ENCODE results near the gene PACS1.

PACS1 gene

DNA sequence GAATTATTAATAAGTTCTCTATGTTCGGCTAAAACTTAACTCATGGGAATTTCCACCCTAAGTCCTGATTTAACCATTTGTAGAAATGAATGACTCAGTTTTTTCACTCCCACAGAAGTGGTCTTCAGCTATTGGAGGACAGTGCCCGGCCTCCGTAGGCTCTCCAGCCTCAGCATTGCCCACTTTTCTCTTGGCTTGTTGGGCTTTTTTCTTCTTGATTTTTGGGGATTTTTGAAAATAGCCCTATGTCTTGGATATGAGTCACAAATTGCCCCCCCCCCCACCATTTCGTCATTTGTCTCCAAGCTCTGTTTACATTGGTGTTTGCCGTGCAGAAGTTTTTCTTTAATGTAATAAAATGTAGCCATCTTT is 66.7 kb downstream of the PACS1 start:
- TF ChIP-seq TAF1 (IDR thresholded peaks at IDR 0.05; ENCODE audit: borderline replicate concordance, insufficient read depth, low read length): no peak
- no peak for TF ChIP-seq POLR2AphosphoS5 (IDR thresholded peaks at IDR 0.05; ENCODE audit: low read depth, low read length)
- TF ChIP-seq SIN3A (IDR thresholded peaks at IDR 0.05; ENCODE audit: borderline replicate concordance, insufficient read depth, low read length): no peak
- TF ChIP-seq, protein P1, sequence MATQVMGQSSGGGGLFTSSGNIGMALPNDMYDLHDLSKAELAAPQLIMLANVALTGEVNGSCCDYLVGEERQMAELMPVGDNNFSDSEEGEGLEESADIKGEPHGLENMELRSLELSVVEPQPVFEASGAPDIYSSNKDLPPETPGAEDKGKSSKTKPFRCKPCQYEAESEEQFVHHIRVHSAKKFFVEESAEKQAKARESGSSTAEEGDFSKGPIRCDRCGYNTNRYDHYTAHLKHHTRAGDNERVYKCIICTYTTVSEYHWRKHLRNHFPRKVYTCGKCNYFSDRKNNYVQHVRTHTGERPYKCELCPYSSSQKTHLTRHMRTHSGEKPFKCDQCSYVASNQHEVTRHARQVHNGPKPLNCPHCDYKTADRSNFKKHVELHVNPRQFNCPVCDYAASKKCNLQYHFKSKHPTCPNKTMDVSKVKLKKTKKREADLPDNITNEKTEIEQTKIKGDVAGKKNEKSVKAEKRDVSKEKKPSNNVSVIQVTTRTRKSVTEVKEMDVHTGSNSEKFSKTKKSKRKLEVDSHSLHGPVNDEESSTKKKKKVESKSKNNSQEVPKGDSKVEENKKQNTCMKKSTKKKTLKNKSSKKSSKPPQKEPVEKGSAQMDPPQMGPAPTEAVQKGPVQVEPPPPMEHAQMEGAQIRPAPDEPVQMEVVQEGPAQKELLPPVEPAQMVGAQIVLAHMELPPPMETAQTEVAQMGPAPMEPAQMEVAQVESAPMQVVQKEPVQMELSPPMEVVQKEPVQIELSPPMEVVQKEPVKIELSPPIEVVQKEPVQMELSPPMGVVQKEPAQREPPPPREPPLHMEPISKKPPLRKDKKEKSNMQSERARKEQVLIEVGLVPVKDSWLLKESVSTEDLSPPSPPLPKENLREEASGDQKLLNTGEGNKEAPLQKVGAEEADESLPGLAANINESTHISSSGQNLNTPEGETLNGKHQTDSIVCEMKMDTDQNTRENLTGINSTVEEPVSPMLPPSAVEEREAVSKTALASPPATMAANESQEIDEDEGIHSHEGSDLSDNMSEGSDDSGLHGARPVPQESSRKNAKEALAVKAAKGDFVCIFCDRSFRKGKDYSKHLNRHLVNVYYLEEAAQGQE (IDR thresholded peaks at IDR 0.05; ENCODE audit: insufficient read depth in 1 of 2, low read depth in 2 of 2, low read length in 2 of 2): no peak
- no peak for TF ChIP-seq FOXP2 (optimal IDR thresholded peaks at IDR 0.05; ENCODE audit: borderline replicate concordance, extremely low read depth, extremely low read length, insufficient read depth)

DNA sequence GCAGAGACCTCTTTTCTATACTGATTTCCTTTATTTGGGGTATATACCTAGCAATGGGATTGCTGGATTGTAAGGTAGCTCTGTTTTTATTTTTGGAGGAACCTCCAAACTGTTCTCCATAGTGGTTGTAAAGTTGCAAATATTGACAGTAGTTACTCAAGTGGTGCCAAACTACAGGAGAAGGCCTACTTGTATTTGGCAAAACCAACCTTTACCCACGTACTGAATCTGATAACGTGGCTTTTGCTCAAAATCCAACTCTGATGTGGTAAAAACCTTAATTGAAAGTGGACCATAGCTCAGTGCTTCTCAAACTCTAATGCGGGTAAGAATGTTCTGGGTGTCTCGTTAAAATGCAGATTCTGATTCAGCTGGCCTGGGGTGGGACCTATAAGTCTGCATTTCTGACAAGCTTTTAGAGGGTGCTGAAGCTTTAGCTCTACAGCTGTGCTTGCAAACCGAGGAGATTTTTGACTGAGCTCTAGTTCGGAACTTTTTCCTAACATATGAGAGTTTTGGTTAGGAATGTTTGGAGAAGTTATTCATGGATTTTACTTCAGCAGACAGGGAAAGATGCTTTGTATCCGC is 69.8 kb downstream of the PACS1 start:
- no peak for TF ChIP-seq FOXP2 (optimal IDR thresholded peaks at IDR 0.05; ENCODE audit: borderline replicate concordance, extremely low read depth, extremely low read length, insufficient read depth)
- TF ChIP-seq, protein P1 (IDR thresholded peaks at IDR 0.05; ENCODE audit: insufficient read depth in 1 of 2, low read depth in 2 of 2, low read length in 2 of 2): no peak
- no peak for TF ChIP-seq TAF1 (IDR thresholded peaks at IDR 0.05; ENCODE audit: borderline replicate concordance, insufficient read depth, low read length)

DNA sequence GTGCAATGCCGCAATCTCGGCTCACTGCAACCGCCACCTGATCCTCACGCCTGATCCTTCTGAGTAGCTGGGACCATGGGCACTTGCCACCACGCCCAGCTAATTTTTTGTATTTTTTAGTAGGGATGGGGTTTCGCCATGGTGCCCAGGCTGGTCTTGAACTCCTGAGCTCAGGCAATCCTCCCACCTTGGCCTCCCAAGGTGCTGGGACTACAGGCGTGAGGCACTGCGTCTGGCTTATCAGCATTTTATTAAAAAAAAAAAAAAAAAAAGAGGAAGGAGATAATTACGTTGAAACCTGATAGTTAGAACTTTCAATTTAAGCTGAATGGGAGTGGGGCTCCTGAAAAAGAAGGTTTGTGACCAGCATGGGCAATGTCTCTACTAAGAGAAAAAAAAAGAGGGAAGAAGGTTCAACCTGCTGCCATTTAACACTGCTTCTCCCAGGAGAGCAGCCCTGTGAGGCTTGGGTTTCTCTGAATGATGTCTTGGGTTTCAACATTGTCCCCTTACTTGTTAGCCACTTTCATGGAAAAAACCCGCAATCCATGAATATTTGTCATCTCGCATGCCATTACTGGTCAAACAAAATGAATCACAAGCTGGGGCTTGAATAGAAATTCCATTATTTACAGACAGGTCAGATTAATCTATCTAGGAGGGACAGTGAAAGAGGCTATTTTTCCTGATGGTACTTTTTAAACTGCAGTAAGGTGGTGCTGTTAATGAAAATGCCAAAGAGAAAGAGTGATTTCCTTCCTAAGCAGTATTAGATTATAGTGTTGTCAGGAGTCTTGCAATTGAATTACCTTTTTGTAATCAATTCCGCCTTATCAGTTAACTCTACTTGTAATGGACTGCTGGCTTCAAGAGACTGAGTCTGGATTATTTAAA is 72.5 kb downstream of the PACS1 start:
- TF ChIP-seq POLR2AphosphoS5 (IDR thresholded peaks at IDR 0.05; ENCODE audit: low read depth, low read length) (no peak), SIN3A (IDR thresholded peaks at IDR 0.05; ENCODE audit: borderline replicate concordance, insufficient read depth, low read length) (no peak), TAF1 (IDR thresholded peaks at IDR 0.05; ENCODE audit: borderline replicate concordance, insufficient read depth, low read length) (no peak), FOXP2 (optimal IDR thresholded peaks at IDR 0.05; ENCODE audit: borderline replicate concordance, extremely low read depth, extremely low read length, insufficient read depth) (no peak)
- TF ChIP-seq, protein P1 (IDR thresholded peaks at IDR 0.05; ENCODE audit: insufficient read depth in 1 of 2, low read depth in 2 of 2, low read length in 2 of 2): no peak

DNA sequence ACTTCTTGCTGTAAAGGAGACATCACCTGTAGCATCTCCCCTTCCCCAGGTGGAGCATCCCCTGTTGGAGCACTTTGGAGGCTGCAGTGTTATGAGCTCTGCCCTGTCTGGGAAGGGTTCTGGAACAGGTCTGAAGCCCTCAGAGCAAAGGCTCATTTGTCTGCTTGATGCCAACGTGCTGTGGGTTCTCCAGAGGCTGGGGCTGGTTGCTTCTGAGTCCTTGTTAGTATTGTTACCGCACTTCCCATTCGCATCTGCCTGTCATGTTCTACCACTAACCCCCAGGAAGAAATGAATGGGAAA is 73.1 kb downstream of the PACS1 start:
- no peak for TF ChIP-seq POLR2AphosphoS5 (IDR thresholded peaks at IDR 0.05; ENCODE audit: low read depth, low read length)
- TF ChIP-seq FOXP2 (optimal IDR thresholded peaks at IDR 0.05; ENCODE audit: borderline replicate concordance, extremely low read depth, extremely low read length, insufficient read depth): no peak
- TF ChIP-seq SIN3A (IDR thresholded peaks at IDR 0.05; ENCODE audit: borderline replicate concordance, insufficient read depth, low read length): no peak
- TF ChIP-seq, protein P1 (IDR thresholded peaks at IDR 0.05; ENCODE audit: insufficient read depth in 1 of 2, low read depth in 2 of 2, low read length in 2 of 2): no peak
- TF ChIP-seq TAF1 (IDR thresholded peaks at IDR 0.05; ENCODE audit: borderline replicate concordance, insufficient read depth, low read length): no peak

Measured in PFSK-1 (cell line).